Astrocyte (in vitro differentiated cells and primary cell): Measurements from ENCODE around the gene IL1RAP.

Source experiments
- EZH2 ChIP-seq: IDR thresholded peaks from 2 replicates; pipeline ENCODE4 v1.6.1; 2012; ENCODE audit warnings: mild to moderate bottlenecking, low read length, inconsistent platforms; ENCODE audit not compliant: insufficient read depth
- TF ChIP-seq, protein P1 (sequence below): IDR thresholded peaks from 2 replicates; pipeline ENCODE4 v1.5.1; 2011; ENCODE audit warnings: low read depth, mild to moderate bottlenecking, inconsistent platforms, low read length, moderate library complexity; ENCODE audit not compliant: insufficient read depth

DNA sequence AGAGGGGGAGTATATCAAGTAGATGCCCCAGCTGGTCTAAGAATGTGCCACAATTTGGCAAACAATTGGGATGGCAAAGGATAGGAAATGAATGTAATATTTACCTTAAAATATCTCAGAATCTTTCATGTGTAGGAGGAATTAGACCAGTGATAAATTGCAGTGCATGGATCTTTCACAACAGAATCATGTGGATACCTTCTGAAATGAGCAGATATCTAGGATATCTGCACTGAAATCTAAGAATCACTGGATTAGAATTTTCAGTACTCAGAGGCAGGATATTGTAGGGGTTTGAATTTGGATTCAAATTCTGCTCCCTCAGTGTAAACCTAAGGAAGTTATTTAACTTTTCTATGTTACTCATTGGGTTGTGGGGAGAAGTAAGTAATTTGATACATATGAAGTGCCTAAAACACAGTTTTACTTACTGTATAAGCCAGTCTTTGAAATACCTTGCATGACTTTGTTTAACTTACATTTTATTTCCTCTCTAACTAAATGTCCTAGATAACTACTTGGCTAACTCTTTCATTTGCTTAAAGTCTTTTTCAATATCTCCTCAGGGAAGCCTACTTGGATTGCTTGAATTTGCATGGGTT, 8.8 kb downstream of the IL1RAP start:
- TF ChIP-seq, protein P1, sequence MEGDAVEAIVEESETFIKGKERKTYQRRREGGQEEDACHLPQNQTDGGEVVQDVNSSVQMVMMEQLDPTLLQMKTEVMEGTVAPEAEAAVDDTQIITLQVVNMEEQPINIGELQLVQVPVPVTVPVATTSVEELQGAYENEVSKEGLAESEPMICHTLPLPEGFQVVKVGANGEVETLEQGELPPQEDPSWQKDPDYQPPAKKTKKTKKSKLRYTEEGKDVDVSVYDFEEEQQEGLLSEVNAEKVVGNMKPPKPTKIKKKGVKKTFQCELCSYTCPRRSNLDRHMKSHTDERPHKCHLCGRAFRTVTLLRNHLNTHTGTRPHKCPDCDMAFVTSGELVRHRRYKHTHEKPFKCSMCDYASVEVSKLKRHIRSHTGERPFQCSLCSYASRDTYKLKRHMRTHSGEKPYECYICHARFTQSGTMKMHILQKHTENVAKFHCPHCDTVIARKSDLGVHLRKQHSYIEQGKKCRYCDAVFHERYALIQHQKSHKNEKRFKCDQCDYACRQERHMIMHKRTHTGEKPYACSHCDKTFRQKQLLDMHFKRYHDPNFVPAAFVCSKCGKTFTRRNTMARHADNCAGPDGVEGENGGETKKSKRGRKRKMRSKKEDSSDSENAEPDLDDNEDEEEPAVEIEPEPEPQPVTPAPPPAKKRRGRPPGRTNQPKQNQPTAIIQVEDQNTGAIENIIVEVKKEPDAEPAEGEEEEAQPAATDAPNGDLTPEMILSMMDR, result no peak
- no peak for TF ChIP-seq EZH2
